Activated CD8-positive, alpha-beta T cell treated with anti-CD3 and anti-CD28 coated beads for 36 hours (primary cell): ENCODE results near the gene ITGA6. TPM values are rescaled to one million over a fixed set of nuclear protein-coding genes. Genes with fewer than 3 reads are reported as not detected.
A peak's percentile ranks its signal among the peaks of the same experiment; 100 is the strongest.

Source experiments
- ATAC-seq: fragments of 200-7000 bp; cut with Tn5 transposase; one replicate; pipeline ENCODE4 v1.10.0; 2021; ENCODE audit warnings: mild to moderate bottlenecking, moderate library complexity
- CTCF ChIA-PET: fragments of 350-600 bp; sonication (Branson Sonifier 250); formaldehyde crosslinking; loops from one replicate; lab custom pipeline; 2021; ENCODE audit warnings: antibody characterized with exemption; lab: Charles Lee
- POLR2A ChIA-PET: fragments of 350-600 bp; sonication (Branson Sonifier 250); formaldehyde crosslinking; loops from one replicate; lab custom pipeline; 2021; ENCODE audit warnings: antibody characterized with exemption; lab: Charles Lee
- DNase-seq: peaks from one replicate; pipeline ENCODE4 v3.0.0-alpha.2; 2020
- H3K27ac Mint-ChIP-seq: one replicate; pipeline ENCODE4 v1.8.0; 2021; ENCODE audit warnings: mild to moderate bottlenecking, mixed read lengths
- H3K27me3 Mint-ChIP-seq: one replicate; pipeline ENCODE4 v1.8.0; 2021; ENCODE audit warnings: mixed read lengths
- H3K36me3 Mint-ChIP-seq: one replicate; pipeline ENCODE4 v1.8.0; 2021; ENCODE audit warnings: low read depth, mixed read lengths
- H3K4me1 Mint-ChIP-seq: one replicate; pipeline ENCODE4 v1.8.0; 2021; ENCODE audit warnings: low read depth, mixed read lengths
- H3K4me3 Mint-ChIP-seq: one replicate; pipeline ENCODE4 v1.8.0; 2021; ENCODE audit warnings: mild to moderate bottlenecking, moderate library complexity, mixed read lengths
- H3K9me3 Mint-ChIP-seq: one replicate; pipeline ENCODE4 v1.8.0; 2021; ENCODE audit warnings: mixed read lengths
- CTCF ChIP-seq: fragments of 200-600 bp; IDR thresholded peaks from one replicate; pipeline ENCODE4 v1.8.0; 2022; ENCODE audit warnings: antibody characterized with exemption, mild to moderate bottlenecking
- intact Hi-C: fragments of 100-400 bp; cut with micrococcal nuclease; formaldehyde crosslinking; loops from one replicate; pipeline ENCODE4 v1.10.0; 2022
- total RNA-seq, 2 experiments: library from RNA; stranded (reverse); gene quantifications; one replicate each; pipeline ENCODE4 v1.2.3, GENCODE V29; 2021

Gene ITGA6
- total RNA-seq, 2 experiments from 2014 or later = 7.9 to 8.4 TPM

- peaks cover 64% of the 10 kb centered on the region for H3K4me1 Mint-ChIP-seq
These were observed 20.6 kb downstream of the ITGA6 start for GRCh38 chr2:172447811-172448493.

GRCh38 chr2:172448544-172449267 lies 21.3 kb downstream of the ITGA6 start:
- intact Hi-C loops = no loop called here
- Mint-ChIP-seq H3K27me3 (no peaks in the 10 kb centered on the region), H3K27ac (no peak overlapping the region), H3K9me3 (no peaks in the 10 kb centered on the region), H3K4me1 (peaks cover 63% of the 10 kb centered on the region), H3K4me3 (no peak overlapping the region), H3K36me3 (peaks cover 1% of the 10 kb centered on the region)
- POLR2A ChIA-PET = interaction anchor here (1.7 kb wide), 1 partner anchor 11 kb away, joined by 7 read pairs; no protein-coding TSS in a partner anchor
- no peak for TF ChIP-seq CTCF
- no peak for DNase-seq
- no peak for ATAC-seq
- CTCF ChIA-PET = interaction anchor here (33.7 kb wide), 1 partner anchor 14 kb away, joined by 746 read pairs; no protein-coding TSS in a partner anchor

More at GRCh38 chr2:172447811-172448493, 20.6 kb downstream of the ITGA6 start:
- intact Hi-C loops = no loop called here
- POLR2A ChIA-PET = no interaction called here
- ATAC-seq (no peak), DNase-seq (no peak)
- TF ChIP-seq CTCF = no peak
- no peaks in the 10 kb centered on the region for H3K9me3 Mint-ChIP-seq
- H3K27me3 Mint-ChIP-seq = no peaks in the 10 kb centered on the region
- peaks cover 1% of the 10 kb centered on the region for H3K36me3 Mint-ChIP-seq
- no peak overlapping the region for H3K27ac Mint-ChIP-seq
- H3K4me3 Mint-ChIP-seq = no peak overlapping the region
- CTCF ChIA-PET = interaction anchor here (1.2 to 33.7 kb wide), 3 partner anchors 10 to 18 kb away, joined by 3 to 746 read pairs (median 6); no protein-coding TSS in a partner anchor

- intact Hi-C loops = no loop called here
- ATAC-seq (peak; percentile 55), DNase-seq (peak; percentile 16)
- TF ChIP-seq CTCF = no peak
- peaks cover 71% of the 10 kb centered on the region for H3K4me1 Mint-ChIP-seq
- no peaks in the 10 kb centered on the region for H3K36me3 Mint-ChIP-seq
- H3K4me3 Mint-ChIP-seq = no peak overlapping the region
- H3K9me3 Mint-ChIP-seq = no peaks in the 10 kb centered on the region
- POLR2A ChIA-PET = interaction anchor here (1.7 kb wide), 1 partner anchor 12 kb away, joined by 7 read pairs; no protein-coding TSS in a partner anchor
- no peak overlapping the region for H3K27ac Mint-ChIP-seq
- no peaks in the 10 kb centered on the region for H3K27me3 Mint-ChIP-seq
- CTCF ChIA-PET = interaction anchor here (0.9 to 33.7 kb wide), 2 partner anchors 12 to 278 kb away, joined by 3 to 746 read pairs; no protein-coding TSS in a partner anchor
These were observed 22.6 kb downstream of the ITGA6 start for GRCh38 chr2:172449911-172450550.

GRCh38 chr2:172451923-172452322 lies 24.5 kb downstream of the ITGA6 start:
- no peak for ATAC-seq
- Mint-ChIP-seq H3K4me3 (no peak overlapping the region), H3K9me3 (no peaks in the 10 kb centered on the region), H3K27ac (no peak overlapping the region), H3K27me3 (no peaks in the 10 kb centered on the region), H3K4me1 (peaks cover 74% of the 10 kb centered on the region), H3K36me3 (no peaks in the 10 kb centered on the region)
- TF ChIP-seq CTCF = no peak
- intact Hi-C loops = no loop called here
- DNase-seq = no peak
- CTCF ChIA-PET = interaction anchor here (1.2 to 33.7 kb wide), 5 partner anchors 10 to 33 kb away, joined by 3 to 746 read pairs (median 9); partner anchors contain the start of gene ITGA6
- POLR2A ChIA-PET = interaction anchor here (0.6 to 1.9 kb wide), 6 partner anchors 10 to 367 kb away, joined by 3 to 10 read pairs (median 4); no protein-coding TSS in a partner anchor
